Measurements from ENCODE around the gene KNTC1. TPM values are rescaled to one million over a fixed set of nuclear protein-coding genes. Genes with fewer than 3 reads are reported as not detected.

KNTC1 gene, protein sequence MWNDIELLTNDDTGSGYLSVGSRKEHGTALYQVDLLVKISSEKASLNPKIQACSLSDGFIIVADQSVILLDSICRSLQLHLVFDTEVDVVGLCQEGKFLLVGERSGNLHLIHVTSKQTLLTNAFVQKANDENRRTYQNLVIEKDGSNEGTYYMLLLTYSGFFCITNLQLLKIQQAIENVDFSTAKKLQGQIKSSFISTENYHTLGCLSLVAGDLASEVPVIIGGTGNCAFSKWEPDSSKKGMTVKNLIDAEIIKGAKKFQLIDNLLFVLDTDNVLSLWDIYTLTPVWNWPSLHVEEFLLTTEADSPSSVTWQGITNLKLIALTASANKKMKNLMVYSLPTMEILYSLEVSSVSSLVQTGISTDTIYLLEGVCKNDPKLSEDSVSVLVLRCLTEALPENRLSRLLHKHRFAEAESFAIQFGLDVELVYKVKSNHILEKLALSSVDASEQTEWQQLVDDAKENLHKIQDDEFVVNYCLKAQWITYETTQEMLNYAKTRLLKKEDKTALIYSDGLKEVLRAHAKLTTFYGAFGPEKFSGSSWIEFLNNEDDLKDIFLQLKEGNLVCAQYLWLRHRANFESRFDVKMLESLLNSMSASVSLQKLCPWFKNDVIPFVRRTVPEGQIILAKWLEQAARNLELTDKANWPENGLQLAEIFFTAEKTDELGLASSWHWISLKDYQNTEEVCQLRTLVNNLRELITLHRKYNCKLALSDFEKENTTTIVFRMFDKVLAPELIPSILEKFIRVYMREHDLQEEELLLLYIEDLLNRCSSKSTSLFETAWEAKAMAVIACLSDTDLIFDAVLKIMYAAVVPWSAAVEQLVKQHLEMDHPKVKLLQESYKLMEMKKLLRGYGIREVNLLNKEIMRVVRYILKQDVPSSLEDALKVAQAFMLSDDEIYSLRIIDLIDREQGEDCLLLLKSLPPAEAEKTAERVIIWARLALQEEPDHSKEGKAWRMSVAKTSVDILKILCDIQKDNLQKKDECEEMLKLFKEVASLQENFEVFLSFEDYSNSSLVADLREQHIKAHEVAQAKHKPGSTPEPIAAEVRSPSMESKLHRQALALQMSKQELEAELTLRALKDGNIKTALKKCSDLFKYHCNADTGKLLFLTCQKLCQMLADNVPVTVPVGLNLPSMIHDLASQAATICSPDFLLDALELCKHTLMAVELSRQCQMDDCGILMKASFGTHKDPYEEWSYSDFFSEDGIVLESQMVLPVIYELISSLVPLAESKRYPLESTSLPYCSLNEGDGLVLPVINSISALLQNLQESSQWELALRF (N-terminal part only)
- 31.6 and 59.6 TPM in 2 replicates for total RNA-seq

DNA sequence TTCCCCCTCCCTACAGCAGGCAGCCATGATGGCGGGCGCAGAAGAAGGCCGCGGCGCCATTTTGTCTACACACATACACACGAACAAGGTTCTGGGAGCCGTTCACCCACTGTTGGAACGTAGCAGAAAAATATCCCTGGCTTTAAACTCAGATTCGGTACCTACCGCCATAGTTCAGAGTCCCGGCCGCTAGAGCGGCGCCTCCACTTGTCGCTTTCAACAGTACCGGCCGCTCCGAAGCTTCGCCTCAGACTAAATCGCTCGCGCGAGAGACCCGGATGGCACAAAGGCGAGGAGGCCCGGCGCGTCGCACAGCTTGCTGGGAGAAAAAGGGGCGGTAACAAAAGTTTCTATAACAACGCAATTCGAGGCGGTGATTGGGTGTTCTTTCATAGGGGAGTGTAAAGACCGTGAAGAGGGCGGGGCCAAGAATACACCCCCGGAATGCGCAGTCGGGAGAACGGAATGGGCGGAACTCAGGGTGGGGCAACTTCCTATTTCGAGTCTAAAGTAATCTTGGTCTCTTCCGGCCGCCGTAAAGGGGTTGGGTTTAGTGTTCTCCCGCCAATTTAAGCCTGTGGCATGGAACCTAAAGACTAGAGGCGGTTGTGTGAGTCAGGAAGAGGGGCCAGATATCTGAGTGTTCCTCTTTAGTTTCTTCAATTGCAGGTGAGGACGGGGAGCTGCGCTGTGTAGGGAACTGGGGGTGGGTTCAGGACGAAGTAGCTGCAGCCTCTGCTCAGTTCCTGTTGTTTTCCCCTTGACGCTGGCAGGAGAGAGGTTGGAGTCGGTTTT lies at the start of gene KNTC1, which contains the start of gene RSRC2:
Gene KNTC1 (plus strand): TSS at position 567 of the 795 bp plus-strand sequence. CDS start 2,815 bp downstream, outside the sequence.
Gene RSRC2 (minus strand): TSS at position 254 of the 795 bp plus-strand sequence. CDS start 83 bp downstream, at position 171.

DNA sequence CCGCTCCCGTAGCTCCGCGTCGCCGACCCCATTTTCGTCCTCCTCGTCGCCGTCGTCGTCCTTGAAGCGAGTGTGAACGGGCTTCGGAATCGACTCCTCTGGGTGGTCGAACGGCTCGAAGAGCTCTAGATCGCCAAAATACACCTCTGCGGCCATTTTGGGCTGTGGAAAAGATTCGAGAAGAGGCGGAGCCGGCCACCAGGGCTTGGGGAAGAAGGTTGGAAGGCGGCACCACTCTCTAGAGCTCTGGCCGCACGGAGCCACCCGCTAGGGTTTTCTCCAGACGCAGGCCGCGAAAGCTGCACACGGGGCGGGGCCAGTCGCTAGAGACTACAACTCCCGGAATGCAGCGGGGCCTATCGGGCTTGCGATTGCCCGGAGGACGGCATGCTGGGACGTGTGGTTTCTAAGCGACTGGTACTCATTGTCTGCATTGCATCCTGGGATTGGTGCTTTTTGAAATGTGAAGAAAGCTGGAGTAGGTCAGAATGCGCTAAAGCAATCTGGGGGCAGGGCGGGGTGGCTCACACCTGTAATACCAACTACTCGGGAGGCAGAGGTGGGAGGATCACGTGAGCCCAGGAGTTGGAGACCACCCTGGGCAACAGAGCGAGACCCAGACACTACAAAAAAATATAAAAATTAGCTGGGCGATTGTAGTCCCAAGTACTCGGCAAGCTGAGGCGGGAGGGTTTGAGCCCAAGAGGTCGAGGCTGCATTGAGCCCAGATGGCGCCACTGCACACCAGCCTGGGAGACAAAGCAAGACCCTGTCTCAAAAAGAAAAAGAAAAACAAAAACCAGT lies 26.2 kb upstream of the KNTC1 start, which contains the start of gene ZCCHC8:
Gene ZCCHC8 (minus strand): TSS at position 248 of the 804 bp plus-strand sequence. CDS start 92 bp downstream, at position 156.

Small RNAs within 50 kb of the gene (small RNA-seq; reads per million reads assigned to genes)
- not detected for gene AC026333.1
- gene RF00411: not detected

Other genes starting within 250 kb of the KNTC1 start
- gene CLIP1, start 104.6 kb upstream of the KNTC1 start, total RNA-seq: 37.8 and 48.5 TPM in 2 replicates
- 11.0 and 19.9 TPM in 2 replicates for gene ZCCHC8, start 26.3 kb upstream of the KNTC1 start, total RNA-seq
- 31.6 and 39.9 TPM in 2 replicates for gene RSRC2, start 313 bp upstream of the KNTC1 start, total RNA-seq
- gene HCAR2, start 176.1 kb downstream of the KNTC1 start, total RNA-seq: under 0.01 TPM in 2 replicates
- gene HCAR3, start 189.6 kb downstream of the KNTC1 start, total RNA-seq: not detected in 2 replicates
- gene HCAR1, start 203.6 kb downstream of the KNTC1 start, total RNA-seq: 1.1 and 2.2 TPM in 2 replicates
- gene DENR, start 225.6 kb downstream of the KNTC1 start, total RNA-seq: 26.1 and 35.2 TPM in 2 replicates
- 0.39 and 0.73 TPM in 2 replicates for gene CCDC62, start 247.3 kb downstream of the KNTC1 start, total RNA-seq

Measured in subcutaneous preadipocyte (primary cell).